ENCODE data around the gene TMC7. TPM values are rescaled to one million over a fixed set of nuclear protein-coding genes. Genes with fewer than 3 reads are reported as not detected.
A peak's percentile ranks its signal among the peaks of the same experiment; 100 is the strongest.

TMC7 gene
- total and polyA plus RNA-seq, 2 of the 13 experiments (the other 11 are each of a cell fraction or from before 2014, with no cell fraction given), result 1.2 to 5.1 TPM

DNA sequence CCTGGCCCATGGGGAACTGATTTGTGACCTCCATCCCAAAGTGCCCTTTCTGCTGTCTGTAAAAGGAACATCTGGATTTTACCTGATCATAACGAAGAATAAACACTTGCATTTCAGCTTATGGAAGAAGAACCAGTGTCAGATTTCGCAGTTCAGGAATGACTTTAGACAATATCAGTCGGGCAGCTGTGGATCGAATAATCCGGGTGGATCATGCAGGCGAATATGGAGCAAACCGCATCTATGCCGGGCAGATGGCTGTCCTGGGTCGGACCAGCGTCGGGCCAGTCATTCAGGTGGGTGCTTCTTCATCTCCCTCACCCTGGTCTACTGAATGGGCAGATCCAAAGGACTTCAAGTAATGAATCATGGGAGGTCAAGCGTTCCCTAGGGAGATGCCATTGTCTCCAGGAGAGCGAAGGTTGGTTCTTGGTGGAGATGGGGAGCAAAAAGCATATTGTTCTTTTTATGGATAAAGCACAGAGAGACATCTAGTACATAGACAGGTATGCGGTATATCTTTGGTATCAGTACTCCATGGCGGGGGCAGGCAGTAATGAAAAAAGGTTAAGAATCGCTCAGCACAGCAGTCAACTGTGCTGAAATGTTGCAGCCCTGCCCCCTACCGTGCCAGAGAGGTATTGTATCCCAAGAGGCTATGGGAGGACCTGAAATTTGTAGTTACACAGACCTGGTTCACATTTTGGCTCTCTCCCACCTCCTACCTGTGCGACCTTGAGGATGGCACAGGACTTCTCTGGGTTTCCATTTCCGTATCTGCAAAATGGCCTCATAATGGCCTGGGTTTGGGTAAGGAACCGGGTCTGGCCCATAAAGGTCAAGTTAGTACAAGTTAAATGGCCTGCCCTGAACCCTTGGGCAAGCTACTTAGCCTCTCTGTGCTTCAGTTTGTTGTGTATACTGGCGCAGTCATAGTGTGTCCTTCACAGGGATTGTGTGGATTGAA is 88.4 kb downstream of the TMC7 start (continued):
- TF ChIP-seq KDM5B (CRISPR knock-in tag; IDR thresholded peaks at IDR 0.05; ENCODE audit: borderline replicate concordance) (no peak), CENPBD1 (CRISPR knock-in tag; IDR thresholded peaks at IDR 0.05; ENCODE audit: borderline replicate concordance, low read depth) (no peak), IRF2 (CRISPR knock-in tag; IDR thresholded peaks at IDR 0.05) (peak; percentile 66; the same call in 1 of the 2 replicates), PCBP2 (optimal IDR thresholded peaks at IDR 0.05; ENCODE audit: low read depth, low read length, poor library complexity, severe bottlenecking) (no peak), ZBTB2 (CRISPR knock-in tag; IDR thresholded peaks at IDR 0.05; ENCODE audit: low read depth) (no peak), ZNF329 (CRISPR knock-in tag; IDR thresholded peaks at IDR 0.05; ENCODE audit: low read depth) (peak; percentile 62; the same call in 1 of the 2 replicates), ZNF296 (CRISPR knock-in tag; conservative IDR thresholded peaks at IDR 0.05) (no peak), HCFC1 (IDR thresholded peaks at IDR 0.05; ENCODE audit: low read depth, low read length) (no peak)
- TF ChIP-seq, protein P1, sequence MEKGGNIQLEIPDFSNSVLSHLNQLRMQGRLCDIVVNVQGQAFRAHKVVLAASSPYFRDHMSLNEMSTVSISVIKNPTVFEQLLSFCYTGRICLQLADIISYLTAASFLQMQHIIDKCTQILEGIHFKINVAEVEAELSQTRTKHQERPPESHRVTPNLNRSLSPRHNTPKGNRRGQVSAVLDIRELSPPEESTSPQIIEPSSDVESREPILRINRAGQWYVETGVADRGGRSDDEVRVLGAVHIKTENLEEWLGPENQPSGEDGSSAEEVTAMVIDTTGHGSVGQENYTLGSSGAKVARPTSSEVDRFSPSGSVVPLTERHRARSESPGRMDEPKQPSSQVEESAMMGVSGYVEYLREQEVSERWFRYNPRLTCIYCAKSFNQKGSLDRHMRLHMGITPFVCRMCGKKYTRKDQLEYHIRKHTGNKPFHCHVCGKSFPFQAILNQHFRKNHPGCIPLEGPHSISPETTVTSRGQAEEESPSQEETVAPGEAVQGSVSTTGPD (CRISPR knock-in tag; IDR thresholded peaks at IDR 0.05), result no peak
- TF ChIP-seq, protein P2, sequence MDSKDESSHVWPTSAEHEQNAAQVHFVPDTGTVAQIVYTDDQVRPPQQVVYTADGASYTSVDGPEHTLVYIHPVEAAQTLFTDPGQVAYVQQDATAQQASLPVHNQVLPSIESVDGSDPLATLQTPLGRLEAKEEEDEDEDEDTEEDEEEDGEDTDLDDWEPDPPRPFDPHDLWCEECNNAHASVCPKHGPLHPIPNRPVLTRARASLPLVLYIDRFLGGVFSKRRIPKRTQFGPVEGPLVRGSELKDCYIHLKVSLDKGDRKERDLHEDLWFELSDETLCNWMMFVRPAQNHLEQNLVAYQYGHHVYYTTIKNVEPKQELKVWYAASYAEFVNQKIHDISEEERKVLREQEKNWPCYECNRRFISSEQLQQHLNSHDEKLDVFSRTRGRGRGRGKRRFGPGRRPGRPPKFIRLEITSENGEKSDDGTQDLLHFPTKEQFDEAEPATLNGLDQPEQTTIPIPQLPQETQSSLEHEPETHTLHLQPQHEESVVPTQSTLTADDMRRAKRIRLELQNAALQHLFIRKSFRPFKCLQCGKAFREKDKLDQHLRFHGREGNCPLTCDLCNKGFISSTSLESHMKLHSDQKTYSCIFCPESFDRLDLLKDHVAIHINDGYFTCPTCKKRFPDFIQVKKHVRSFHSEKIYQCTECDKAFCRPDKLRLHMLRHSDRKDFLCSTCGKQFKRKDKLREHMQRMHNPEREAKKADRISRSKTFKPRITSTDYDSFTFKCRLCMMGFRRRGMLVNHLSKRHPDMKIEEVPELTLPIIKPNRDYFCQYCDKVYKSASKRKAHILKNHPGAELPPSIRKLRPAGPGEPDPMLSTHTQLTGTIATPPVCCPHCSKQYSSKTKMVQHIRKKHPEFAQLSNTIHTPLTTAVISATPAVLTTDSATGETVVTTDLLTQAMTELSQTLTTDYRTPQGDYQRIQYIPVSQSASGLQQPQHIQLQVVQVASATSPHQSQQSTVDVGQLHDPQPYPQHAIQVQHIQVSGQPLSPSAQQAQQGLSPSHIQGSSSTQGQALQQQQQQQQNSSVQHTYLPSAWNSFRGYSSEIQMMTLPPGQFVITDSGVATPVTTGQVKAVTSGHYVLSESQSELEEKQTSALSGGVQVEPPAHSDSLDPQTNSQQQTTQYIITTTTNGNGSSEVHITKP (CRISPR knock-in tag; IDR thresholded peaks at IDR 0.05; ENCODE audit: low read depth), result no peak
- TF ChIP-seq, protein P3, sequence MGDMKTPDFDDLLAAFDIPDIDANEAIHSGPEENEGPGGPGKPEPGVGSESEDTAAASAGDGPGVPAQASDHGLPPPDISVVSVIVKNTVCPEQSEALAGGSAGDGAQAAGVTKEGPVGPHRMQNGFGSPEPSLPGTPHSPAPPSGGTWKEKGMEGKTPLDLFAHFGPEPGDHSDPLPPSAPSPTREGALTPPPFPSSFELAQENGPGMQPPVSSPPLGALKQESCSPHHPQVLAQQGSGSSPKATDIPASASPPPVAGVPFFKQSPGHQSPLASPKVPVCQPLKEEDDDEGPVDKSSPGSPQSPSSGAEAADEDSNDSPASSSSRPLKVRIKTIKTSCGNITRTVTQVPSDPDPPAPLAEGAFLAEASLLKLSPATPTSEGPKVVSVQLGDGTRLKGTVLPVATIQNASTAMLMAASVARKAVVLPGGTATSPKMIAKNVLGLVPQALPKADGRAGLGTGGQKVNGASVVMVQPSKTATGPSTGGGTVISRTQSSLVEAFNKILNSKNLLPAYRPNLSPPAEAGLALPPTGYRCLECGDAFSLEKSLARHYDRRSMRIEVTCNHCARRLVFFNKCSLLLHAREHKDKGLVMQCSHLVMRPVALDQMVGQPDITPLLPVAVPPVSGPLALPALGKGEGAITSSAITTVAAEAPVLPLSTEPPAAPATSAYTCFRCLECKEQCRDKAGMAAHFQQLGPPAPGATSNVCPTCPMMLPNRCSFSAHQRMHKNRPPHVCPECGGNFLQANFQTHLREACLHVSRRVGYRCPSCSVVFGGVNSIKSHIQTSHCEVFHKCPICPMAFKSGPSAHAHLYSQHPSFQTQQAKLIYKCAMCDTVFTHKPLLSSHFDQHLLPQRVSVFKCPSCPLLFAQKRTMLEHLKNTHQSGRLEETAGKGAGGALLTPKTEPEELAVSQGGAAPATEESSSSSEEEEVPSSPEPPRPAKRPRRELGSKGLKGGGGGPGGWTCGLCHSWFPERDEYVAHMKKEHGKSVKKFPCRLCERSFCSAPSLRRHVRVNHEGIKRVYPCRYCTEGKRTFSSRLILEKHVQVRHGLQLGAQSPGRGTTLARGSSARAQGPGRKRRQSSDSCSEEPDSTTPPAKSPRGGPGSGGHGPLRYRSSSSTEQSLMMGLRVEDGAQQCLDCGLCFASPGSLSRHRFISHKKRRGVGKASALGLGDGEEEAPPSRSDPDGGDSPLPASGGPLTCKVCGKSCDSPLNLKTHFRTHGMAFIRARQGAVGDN (CRISPR knock-in tag; IDR thresholded peaks at IDR 0.05), result no peak
